AG10803 (cell line): ENCODE results near the gene FBLN7.
A peak's percentile ranks its signal among the peaks of the same experiment; 100 is the strongest.

ENCODE experiments used
- DNase-seq: peaks from one replicate; pipeline ENCODE4 v3.0.0; 2010; ENCODE audit warnings: low read depth
- H3K4me3 ChIP-seq: 2 replicates; pipeline ENCODE4 v1.5.1; 2011; ENCODE audit warnings: mild to moderate bottlenecking, low read length, control low read depth
- TF ChIP-seq, protein P1 (sequence below): conservative IDR thresholded peaks from 2 replicates; pipeline ENCODE4 v1.5.1; 2011; ENCODE audit warnings: mild to moderate bottlenecking, low read length, control low read depth, inconsistent platforms

FBLN7 gene

DNA sequence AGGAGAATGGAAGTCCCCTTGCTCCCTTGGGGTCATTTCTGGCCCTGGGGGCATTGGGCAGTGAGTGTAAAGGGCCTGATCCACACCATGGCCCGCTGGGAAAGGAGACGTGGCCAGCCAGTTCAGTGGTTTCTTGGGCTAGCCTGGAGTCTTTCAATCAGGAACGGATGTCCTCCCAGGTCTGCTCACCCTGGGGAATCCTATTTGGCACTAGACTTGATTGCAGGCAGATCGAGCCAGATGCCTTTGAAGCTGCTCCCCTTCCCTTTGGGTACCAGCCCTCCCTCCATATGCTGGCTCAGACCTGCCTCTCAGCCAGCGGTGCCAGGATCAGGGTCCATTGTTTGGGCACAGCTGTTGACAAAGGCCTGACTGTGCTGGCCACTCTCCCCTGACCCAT lies 11.0 kb downstream of the FBLN7 start:
- H3K4me3 ChIP-seq: no peak overlapping the region
- no peak for DNase-seq
- TF ChIP-seq, protein P1, sequence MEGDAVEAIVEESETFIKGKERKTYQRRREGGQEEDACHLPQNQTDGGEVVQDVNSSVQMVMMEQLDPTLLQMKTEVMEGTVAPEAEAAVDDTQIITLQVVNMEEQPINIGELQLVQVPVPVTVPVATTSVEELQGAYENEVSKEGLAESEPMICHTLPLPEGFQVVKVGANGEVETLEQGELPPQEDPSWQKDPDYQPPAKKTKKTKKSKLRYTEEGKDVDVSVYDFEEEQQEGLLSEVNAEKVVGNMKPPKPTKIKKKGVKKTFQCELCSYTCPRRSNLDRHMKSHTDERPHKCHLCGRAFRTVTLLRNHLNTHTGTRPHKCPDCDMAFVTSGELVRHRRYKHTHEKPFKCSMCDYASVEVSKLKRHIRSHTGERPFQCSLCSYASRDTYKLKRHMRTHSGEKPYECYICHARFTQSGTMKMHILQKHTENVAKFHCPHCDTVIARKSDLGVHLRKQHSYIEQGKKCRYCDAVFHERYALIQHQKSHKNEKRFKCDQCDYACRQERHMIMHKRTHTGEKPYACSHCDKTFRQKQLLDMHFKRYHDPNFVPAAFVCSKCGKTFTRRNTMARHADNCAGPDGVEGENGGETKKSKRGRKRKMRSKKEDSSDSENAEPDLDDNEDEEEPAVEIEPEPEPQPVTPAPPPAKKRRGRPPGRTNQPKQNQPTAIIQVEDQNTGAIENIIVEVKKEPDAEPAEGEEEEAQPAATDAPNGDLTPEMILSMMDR: no peak

DNA sequence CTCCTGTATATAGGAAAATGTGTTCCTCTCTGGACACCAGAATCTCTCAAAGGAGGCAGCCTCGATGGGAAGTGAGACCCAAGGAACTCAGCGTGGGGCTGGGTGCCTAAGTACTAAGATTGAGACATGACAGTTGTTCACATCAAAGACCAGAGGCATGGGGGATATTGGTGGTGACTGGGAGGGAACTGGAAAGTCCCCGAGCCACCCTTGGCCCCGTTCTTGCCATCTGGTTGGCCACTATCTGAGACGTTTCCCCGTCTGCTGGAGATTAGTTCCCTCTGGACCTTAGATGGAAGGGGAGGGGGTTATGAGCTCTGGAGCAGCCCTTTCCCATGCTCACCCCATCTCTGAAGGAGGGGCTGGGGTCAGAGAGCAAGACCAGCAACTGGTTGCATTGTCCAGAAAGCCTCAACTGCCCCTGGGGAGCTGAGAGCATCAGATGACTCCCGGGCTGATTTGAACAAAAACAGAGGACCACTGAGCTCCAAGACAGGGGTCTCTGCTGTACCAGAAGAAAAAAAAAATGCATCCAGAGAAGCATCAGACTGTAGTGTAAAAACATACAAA lies 11.8 kb downstream of the FBLN7 start:
- TF ChIP-seq, protein P1: no peak
- no peak for DNase-seq
- no peak overlapping the region for H3K4me3 ChIP-seq

DNA sequence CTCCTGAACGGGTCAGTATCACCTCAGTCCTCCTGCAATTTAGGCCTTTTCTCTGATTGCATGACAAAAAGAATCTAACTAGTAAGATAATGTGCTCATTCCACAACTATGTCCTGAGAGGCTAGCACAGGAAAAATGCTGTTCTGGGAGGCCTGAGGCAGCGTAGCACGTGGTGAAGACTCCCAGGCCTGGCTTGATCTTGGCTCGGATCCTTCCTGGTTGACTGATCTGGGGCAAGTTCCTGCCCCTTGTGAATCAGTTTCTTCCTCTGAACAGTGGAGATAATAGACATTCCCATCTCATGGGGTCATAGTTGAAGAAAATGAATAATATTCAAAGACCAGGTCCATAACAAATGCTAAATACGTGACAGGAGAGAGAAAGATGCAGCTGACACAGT lies 12.3 kb downstream of the FBLN7 start:
- no peak overlapping the region for H3K4me3 ChIP-seq
- DNase-seq: peak; percentile 93
- TF ChIP-seq, protein P1: no peak

DNA sequence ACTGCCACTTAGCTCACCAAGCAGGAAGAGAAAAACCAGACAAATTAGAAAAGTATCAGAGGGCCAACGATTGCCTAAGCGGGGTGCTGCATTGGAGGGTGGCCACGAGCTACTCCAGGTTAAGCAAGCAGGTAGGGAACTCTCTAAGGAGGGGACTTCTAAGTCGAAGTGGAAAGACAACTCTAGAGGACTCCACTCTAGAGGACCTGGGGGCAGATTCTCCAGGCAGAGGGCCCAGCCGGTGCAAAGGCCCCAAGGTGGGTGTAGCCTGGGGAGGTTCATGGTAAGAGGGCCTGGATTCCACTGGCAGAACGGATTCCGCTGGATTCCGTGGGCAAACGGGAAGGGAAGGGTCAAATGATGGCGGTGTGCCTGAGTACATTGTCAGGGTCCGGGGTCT lies 12.7 kb downstream of the FBLN7 start:
- H3K4me3 ChIP-seq: no peak overlapping the region
- TF ChIP-seq, protein P1: no peak
- no peak for DNase-seq

DNA sequence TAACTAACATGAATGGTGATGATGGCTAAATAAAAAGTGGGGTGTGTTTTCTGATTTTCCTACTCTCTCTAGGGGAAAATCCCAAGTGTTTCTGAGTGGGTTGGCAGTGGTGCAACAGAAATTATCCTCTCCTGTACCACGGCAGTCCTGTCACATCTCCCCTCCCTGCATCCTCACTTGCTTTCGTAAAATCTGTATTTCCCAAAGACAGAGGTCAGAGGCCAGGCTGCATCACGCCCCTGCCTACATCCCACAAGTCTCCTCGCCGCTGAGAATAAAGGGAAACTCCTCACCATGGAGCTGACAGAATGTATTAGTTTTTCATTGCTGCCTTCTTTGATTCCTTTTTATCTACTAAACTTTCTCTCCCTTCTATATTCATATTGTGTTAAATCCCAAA lies 13.1 kb downstream of the FBLN7 start:
- TF ChIP-seq, protein P1: no peak
- H3K4me3 ChIP-seq: no peak overlapping the region
- DNase-seq: no peak

DNA sequence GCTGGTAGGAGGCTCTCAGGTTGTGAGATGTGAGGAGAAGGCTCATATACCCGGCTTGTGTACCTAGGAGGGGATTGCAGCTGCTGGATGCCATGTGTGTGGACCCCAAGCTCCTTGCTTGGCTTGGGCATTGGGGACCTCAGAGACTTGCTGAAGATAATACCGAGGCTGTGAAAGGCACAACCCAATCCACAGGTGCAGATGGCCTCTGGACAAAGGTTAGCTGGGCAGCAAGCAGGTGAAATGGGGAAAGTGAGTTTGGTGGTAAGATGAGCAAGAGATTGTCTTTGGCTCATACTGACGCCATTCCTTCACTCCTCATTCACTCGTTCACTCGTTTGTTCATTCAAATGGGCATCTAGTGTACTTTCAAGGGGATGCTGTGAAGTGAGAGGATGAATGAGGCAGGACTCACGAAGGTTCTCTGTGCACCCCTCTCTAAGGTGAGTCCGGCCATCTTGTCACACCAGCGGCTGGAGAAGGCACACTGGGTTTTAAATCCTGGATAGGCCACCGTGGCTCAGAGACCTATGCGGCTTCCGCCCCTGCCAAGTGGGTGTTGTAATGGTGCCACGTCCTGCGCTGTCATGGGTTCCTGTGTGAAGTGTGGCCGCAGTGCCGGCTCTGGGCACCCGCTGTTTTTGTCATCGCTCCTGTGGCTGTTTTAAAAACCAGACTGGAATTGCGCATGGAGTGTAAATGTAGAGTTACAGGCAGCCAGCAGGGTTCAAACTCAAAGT lies 13.7 kb downstream of the FBLN7 start:
- H3K4me3 ChIP-seq: no peak overlapping the region
- no peak for DNase-seq
- TF ChIP-seq, protein P1: no peak
